Measurements from ENCODE around the gene C10orf90. TPM values are rescaled to one million over a fixed set of nuclear protein-coding genes. Genes with fewer than 3 reads are reported as not detected.

The C10orf90 gene
- total RNA-seq, 1 donor = 0.72 TPM

DNA sequence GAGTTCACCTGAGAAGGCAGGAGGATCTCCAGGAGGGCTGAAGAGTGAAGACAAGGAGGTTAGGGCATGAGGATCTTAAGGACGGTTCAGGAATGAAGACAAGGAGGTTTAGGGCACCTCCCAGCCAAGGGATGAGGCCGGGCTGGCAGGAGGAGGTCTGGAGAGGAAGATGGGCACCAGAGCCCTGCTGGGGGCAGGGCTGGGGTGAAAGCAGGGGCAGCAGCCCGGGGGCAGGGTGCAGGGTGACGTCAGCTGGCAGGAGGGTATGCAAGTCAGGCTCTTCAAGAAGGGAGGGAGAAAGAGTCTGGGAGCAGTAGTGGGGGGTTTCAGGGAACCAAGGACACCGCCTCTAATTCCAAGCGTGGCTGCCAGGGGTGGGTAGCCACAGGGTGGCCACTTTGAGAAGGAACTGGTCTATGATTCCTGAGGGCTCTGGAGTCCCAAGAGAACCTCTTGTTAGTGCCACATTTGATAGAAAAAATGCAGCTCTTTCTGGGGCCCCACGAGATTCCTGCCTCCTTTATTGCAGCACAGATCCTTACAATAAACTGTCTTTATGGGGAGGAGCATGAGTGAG, 101.6 kb downstream of the C10orf90 start:
- Histone ChIP-seq H3K27me3 (ENCODE audit: insufficient read depth, low read length) (no peaks in the 10 kb centered on the region), H4K20me1 (ENCODE audit: insufficient read depth, low read length) (no peaks in the 10 kb centered on the region), H3K9me3 (ENCODE audit: low read depth, low read length) (no peaks in the 10 kb centered on the region), H3K79me2 (ENCODE audit: insufficient read depth, low read length) (no peaks in the 10 kb centered on the region), H3K4me2 (ENCODE audit: insufficient read depth, low read length) (peak overlapping the region; percentile 84), H3K4me3 (ENCODE audit: insufficient read depth, low read length) (no peak overlapping the region), H3K27ac (ENCODE audit: low read depth, low read length) (peak overlapping the region; percentile 95), H3K36me3 (ENCODE audit: insufficient read depth, low read length) (no peaks in the 10 kb centered on the region), H2AFZ (ENCODE audit: low read length) (peak overlapping the region; percentile 14), H3K4me1 (ENCODE audit: insufficient read depth, low read length) (peaks cover 27% of the 10 kb centered on the region)
- TF ChIP-seq, protein P1, sequence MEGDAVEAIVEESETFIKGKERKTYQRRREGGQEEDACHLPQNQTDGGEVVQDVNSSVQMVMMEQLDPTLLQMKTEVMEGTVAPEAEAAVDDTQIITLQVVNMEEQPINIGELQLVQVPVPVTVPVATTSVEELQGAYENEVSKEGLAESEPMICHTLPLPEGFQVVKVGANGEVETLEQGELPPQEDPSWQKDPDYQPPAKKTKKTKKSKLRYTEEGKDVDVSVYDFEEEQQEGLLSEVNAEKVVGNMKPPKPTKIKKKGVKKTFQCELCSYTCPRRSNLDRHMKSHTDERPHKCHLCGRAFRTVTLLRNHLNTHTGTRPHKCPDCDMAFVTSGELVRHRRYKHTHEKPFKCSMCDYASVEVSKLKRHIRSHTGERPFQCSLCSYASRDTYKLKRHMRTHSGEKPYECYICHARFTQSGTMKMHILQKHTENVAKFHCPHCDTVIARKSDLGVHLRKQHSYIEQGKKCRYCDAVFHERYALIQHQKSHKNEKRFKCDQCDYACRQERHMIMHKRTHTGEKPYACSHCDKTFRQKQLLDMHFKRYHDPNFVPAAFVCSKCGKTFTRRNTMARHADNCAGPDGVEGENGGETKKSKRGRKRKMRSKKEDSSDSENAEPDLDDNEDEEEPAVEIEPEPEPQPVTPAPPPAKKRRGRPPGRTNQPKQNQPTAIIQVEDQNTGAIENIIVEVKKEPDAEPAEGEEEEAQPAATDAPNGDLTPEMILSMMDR (IDR thresholded peaks at IDR 0.05; ENCODE audit: extremely low read depth, low read depth, low read length) = no peak
- DNase-seq (ENCODE audit: insufficient read length, low spot score, missing footprints) = no peak

DNA sequence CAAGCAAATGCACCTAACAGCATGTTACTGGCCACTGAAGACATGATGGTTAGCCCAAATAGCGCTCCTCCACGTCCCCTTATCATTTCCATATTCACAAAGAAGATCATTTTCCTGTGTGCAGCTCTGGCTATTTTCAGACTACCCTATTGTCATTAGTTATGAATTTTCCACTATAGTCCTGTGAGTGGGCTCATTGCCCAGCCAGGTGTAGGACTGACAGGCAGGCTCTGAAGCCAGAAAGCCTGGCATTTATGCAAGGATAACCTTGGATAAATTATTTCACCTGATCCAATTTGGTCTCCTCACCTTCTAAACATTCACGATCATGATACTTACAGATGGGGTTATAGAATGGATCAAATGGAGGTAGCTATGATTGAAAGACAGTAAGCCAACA, 104.6 kb downstream of the C10orf90 start:
- TF ChIP-seq, protein P1 (IDR thresholded peaks at IDR 0.05; ENCODE audit: extremely low read depth, low read depth, low read length) = no peak
- H3K9me3 ChIP-seq (ENCODE audit: low read depth, low read length) = no peaks in the 10 kb centered on the region
- no peak for DNase-seq (ENCODE audit: insufficient read length, low spot score, missing footprints)
- no peaks in the 10 kb centered on the region for H3K79me2 ChIP-seq (ENCODE audit: insufficient read depth, low read length)
- no peak overlapping the region for H2AFZ ChIP-seq (ENCODE audit: low read length)
- H3K4me3 ChIP-seq (ENCODE audit: insufficient read depth, low read length) = no peak overlapping the region
- H3K4me2 ChIP-seq (ENCODE audit: insufficient read depth, low read length) = no peak overlapping the region
- no peak overlapping the region for H3K27ac ChIP-seq (ENCODE audit: low read depth, low read length)
- H3K36me3 ChIP-seq (ENCODE audit: insufficient read depth, low read length) = no peaks in the 10 kb centered on the region
- H3K27me3 ChIP-seq (ENCODE audit: insufficient read depth, low read length) = no peaks in the 10 kb centered on the region
- H4K20me1 ChIP-seq (ENCODE audit: insufficient read depth, low read length) = no peaks in the 10 kb centered on the region
- peaks cover 22% of the 10 kb centered on the region for H3K4me1 ChIP-seq (ENCODE audit: insufficient read depth, low read length)

DNA sequence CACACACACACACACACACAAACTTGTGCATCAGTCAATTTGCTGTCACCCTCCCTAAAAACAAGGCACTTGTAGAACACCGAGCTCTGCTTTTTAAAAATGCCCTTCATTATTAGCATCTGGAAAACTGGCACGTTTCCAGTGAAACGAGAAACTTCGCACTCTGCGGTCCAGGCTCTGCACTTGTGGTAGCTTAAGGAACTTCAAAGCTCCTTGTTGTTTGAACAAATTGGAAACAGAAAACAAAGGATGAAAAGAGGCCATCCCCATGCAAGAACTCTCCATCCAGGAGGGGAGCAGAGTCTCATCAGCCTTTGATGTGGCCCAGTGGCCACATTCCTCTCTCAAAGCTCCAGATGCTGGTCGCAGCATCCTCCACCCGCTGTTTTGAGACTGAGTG, 105.1 kb downstream of the C10orf90 start:
- peaks cover 18% of the 10 kb centered on the region for H3K4me1 ChIP-seq (ENCODE audit: insufficient read depth, low read length)
- no peaks in the 10 kb centered on the region for H3K36me3 ChIP-seq (ENCODE audit: insufficient read depth, low read length)
- no peaks in the 10 kb centered on the region for H4K20me1 ChIP-seq (ENCODE audit: insufficient read depth, low read length)
- H3K27ac ChIP-seq (ENCODE audit: low read depth, low read length) = no peak overlapping the region
- no peak overlapping the region for H3K4me3 ChIP-seq (ENCODE audit: insufficient read depth, low read length)
- peak overlapping the region; percentile 15 for H2AFZ ChIP-seq (ENCODE audit: low read length)
- DNase-seq (ENCODE audit: insufficient read length, low spot score, missing footprints) = no peak
- no peaks in the 10 kb centered on the region for H3K9me3 ChIP-seq (ENCODE audit: low read depth, low read length)
- H3K4me2 ChIP-seq (ENCODE audit: insufficient read depth, low read length) = no peak overlapping the region
- TF ChIP-seq, protein P1 (IDR thresholded peaks at IDR 0.05; ENCODE audit: extremely low read depth, low read depth, low read length) = no peak
- H3K27me3 ChIP-seq (ENCODE audit: insufficient read depth, low read length) = no peaks in the 10 kb centered on the region
- no peaks in the 10 kb centered on the region for H3K79me2 ChIP-seq (ENCODE audit: insufficient read depth, low read length)

DNA sequence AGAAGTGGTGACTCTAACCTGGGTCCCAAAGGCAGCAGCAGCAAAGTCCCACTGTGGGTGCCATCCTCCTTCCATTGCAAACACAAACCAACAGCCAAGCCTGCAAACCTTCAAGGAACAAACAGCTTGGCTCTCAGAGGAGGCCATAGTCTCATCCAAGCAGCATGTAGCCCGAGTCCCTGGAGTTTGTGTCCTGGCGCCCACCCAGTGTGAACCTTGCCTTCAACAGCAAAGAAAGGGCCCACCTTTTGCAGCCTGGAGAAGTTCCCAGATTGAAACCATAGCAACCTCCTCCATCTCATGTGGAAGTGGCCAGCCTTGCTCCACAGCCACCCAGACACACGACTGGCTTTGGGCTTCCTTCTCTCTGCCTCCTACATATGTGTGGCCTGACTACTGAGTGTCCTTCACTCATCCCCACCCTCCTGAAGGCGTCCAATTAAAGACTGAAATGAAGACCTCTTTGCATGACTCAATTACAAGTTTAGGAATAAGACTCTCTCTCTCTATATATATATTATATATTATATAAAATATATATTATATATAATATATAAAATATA, 106.1 kb downstream of the C10orf90 start:
- H3K9me3 ChIP-seq (ENCODE audit: low read depth, low read length) = no peaks in the 10 kb centered on the region
- no peaks in the 10 kb centered on the region for H3K36me3 ChIP-seq (ENCODE audit: insufficient read depth, low read length)
- H3K4me1 ChIP-seq (ENCODE audit: insufficient read depth, low read length) = peaks cover 9% of the 10 kb centered on the region
- DNase-seq (ENCODE audit: insufficient read length, low spot score, missing footprints) = no peak
- H3K27ac ChIP-seq (ENCODE audit: low read depth, low read length) = no peak overlapping the region
- H3K27me3 ChIP-seq (ENCODE audit: insufficient read depth, low read length) = no peaks in the 10 kb centered on the region
- H3K4me2 ChIP-seq (ENCODE audit: insufficient read depth, low read length) = no peak overlapping the region
- TF ChIP-seq, protein P1 (IDR thresholded peaks at IDR 0.05; ENCODE audit: extremely low read depth, low read depth, low read length) = no peak
- H2AFZ ChIP-seq (ENCODE audit: low read length) = no peak overlapping the region
- no peak overlapping the region for H3K4me3 ChIP-seq (ENCODE audit: insufficient read depth, low read length)
- no peaks in the 10 kb centered on the region for H3K79me2 ChIP-seq (ENCODE audit: insufficient read depth, low read length)
- H4K20me1 ChIP-seq (ENCODE audit: insufficient read depth, low read length) = no peaks in the 10 kb centered on the region
